Tibial nerve (tissue), 4 donors: ENCODE data around the gene TNFRSF19. TPM values are rescaled to one million over a fixed set of nuclear protein-coding genes. Genes with fewer than 3 reads are reported as not detected.

Experiments used
- DNase-seq, 2 donors: peaks; one replicate each; pipeline ENCODE4 v3.0.0-alpha.2; 2019; ENCODE audit warnings: low spot score in 2 of 2
- H3K27ac ChIP-seq, 4 donors: fragments of 200-600 bp; sonication (generic) in 3 of 4; one replicate each; pipeline ENCODE4 v1.5.1; 2017 to 2019; ENCODE audit warnings: mild to moderate bottlenecking in 1 of 4
- H3K27me3 ChIP-seq, 2 donors: fragments of 200-600 bp; sonication (generic) in 1 of 2; one replicate each; pipeline versions ENCODE4 v1.5.1 to v1.6.0; 2017 to 2019
- H3K36me3 ChIP-seq, 3 donors: fragments of 200-600 bp; sonication (generic); one replicate each; pipeline ENCODE4 v1.5.1; 2018 to 2019
- H3K4me1 ChIP-seq, 4 donors: fragments of 200-600 bp; sonication (generic) in 3 of 4; one replicate each; pipeline ENCODE4 v1.5.1; 2017 to 2019
- H3K4me3 ChIP-seq, 4 donors: fragments of 200-600 bp; sonication (generic) in 3 of 4; one replicate each; pipeline ENCODE4 v1.5.1; 2017 to 2019; ENCODE audit warnings: mild to moderate bottlenecking in 1 of 4, moderate library complexity in 1 of 4
- H3K9me3 ChIP-seq, 4 donors: fragments of 200-600 bp; sonication (generic) in 3 of 4; one replicate each; pipeline ENCODE4 v1.5.1; 2017 to 2019
- EP300 ChIP-seq, 2 donors: sonication (generic); formaldehyde crosslinking; IDR thresholded peaks; one replicate each; pipeline ENCODE4 v1.6.1; 2017; ENCODE audit warnings: antibody characterized with exemption in 2 of 2, mild to moderate bottlenecking in 1 of 2
- POLR2A ChIP-seq, 2 donors: fragments of 450-650 bp; IDR thresholded peaks; one replicate each; pipeline ENCODE4 v1.6.1; 2017; ENCODE audit warnings: antibody characterized with exemption in 2 of 2, mild to moderate bottlenecking in 2 of 2, moderate library complexity in 2 of 2
- WGBS, 2 donors: methylation state at CpG; one replicate each; pipeline ENCODE4 v1.1.5; 2018; 5-methylcytosine and 5-hydroxymethylcytosine counted together
- total RNA-seq, 4 donors: library from RNA; depleted of rRNA; stranded (reverse); fragments of >200 nt; gene quantifications; one replicate each; pipeline ENCODE4 v1.1.0, GENCODE V29; 2016
- TF ChIP-seq, protein P1 (sequence below), 5 experiments: fragments of 200-600 bp in 3 of 5; fragments of 450-650 bp in 2 of 5; sonication (generic) in 3 of 5; IDR thresholded peaks; one replicate each; pipeline ENCODE4 v1.5.1; 2016 to 2019; ENCODE audit warnings: antibody characterized with exemption in 5 of 5, mild to moderate bottlenecking in 3 of 5, moderate library complexity in 2 of 5

Gene TNFRSF19
- total RNA-seq, 4 donors from 2014 or later = 10.7 to 24.3 (median 20.3) TPM

DNA sequence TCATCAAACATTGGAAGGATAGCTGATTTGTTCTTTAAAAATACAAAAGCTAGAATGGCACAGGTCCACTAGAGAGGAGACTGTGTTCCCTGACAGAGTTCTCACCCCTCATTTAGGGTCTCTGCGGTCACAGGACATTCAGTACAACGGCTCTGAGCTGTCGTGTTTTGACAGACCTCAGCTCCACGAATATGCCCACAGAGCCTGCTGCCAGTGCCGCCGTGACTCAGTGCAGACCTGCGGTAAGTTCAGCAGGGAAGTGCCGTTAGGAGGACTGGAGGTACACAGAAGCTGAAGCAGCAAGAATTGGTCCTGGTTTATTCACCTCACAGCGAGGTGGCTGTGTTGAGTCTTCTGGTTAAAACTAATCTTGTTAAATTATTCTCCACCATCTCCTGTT, 90.0 kb downstream of the TNFRSF19 start:
- Histone ChIP-seq H3K27ac (no peak overlapping the region), H3K9me3 (peaks cover 0 to 5% (median 0%) of the 10 kb centered on the region in 4 donors), H3K4me1 (peaks cover 0 to 14% (median 3%) of the 10 kb centered on the region in 4 donors), H3K4me3 (no peak overlapping the region), H3K36me3 (peaks cover 0 to 33% (median 0%) of the 10 kb centered on the region in 3 donors), H3K27me3 (no peaks in the 10 kb centered on the region)
- TF ChIP-seq POLR2A (IDR thresholded peaks at IDR 0.05) (no peak), EP300 (IDR thresholded peaks at IDR 0.05) (no peak)
- TF ChIP-seq, protein P1, sequence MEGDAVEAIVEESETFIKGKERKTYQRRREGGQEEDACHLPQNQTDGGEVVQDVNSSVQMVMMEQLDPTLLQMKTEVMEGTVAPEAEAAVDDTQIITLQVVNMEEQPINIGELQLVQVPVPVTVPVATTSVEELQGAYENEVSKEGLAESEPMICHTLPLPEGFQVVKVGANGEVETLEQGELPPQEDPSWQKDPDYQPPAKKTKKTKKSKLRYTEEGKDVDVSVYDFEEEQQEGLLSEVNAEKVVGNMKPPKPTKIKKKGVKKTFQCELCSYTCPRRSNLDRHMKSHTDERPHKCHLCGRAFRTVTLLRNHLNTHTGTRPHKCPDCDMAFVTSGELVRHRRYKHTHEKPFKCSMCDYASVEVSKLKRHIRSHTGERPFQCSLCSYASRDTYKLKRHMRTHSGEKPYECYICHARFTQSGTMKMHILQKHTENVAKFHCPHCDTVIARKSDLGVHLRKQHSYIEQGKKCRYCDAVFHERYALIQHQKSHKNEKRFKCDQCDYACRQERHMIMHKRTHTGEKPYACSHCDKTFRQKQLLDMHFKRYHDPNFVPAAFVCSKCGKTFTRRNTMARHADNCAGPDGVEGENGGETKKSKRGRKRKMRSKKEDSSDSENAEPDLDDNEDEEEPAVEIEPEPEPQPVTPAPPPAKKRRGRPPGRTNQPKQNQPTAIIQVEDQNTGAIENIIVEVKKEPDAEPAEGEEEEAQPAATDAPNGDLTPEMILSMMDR (IDR thresholded peaks at IDR 0.05) = no peak
- WGBS, 2 donors = 90 to 91% methylated on average over 9 of the region's 9 CpGs
- DNase-seq = no peak

DNA sequence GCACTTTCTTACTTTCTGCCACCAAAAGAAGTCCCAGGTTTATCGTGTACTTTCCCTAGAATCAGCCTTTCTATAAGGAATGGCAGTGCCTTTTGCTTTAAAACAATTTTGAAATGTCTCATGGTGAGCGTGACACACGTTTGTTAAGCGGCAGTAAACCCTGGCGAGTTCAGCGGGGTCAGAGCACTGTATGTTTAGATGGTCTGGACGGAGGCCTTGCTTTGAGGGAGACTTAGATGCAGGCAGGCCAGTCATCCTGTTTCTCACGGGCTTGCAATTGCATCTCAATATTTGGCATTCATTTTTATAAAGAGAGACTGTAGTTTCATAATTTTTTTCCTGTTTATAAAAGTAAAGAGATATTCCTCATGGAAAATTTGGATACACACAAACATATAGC, 96.4 kb downstream of the TNFRSF19 start:
- H3K4me3 ChIP-seq = no peak overlapping the region
- no peak for DNase-seq
- whole genome bisulfite sequencing, 2 donors = 85% methylated on average over 8 of the region's 8 CpGs
- no peak for TF ChIP-seq POLR2A (IDR thresholded peaks at IDR 0.05)
- TF ChIP-seq, protein P1 (IDR thresholded peaks at IDR 0.05) = no peak
- no peak for TF ChIP-seq EP300 (IDR thresholded peaks at IDR 0.05)
- peaks cover 0 to 5% (median 0%) of the 10 kb centered on the region in 4 donors for H3K9me3 ChIP-seq
- H3K27ac ChIP-seq = no peak overlapping the region
- H3K27me3 ChIP-seq = no peaks in the 10 kb centered on the region
- peaks cover 0 to 9% (median 0%) of the 10 kb centered on the region in 3 donors for H3K36me3 ChIP-seq
- peaks cover 0 to 1% (median 0%) of the 10 kb centered on the region in 4 donors for H3K4me1 ChIP-seq

DNA sequence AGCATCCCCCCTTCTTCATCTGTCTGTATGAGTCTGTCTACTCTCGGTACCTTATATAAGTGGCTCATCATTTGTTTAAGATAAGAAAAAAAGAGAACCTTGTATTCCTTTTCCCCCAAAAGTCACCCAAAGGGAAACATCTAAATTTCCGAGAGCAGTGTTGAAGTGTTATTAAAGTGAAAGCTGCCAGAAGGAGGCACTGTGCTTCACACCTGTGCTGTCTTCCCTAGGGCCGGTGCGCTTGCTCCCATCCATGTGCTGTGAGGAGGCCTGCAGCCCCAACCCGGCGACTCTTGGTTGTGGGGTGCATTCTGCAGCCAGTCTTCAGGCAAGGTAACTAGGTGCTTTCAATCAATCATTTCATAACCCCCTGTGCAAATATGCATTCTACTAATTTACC, 97.5 kb downstream of the TNFRSF19 start:
- DNase-seq = no peak
- no peak overlapping the region for H3K27ac ChIP-seq
- H3K4me3 ChIP-seq = no peak overlapping the region
- H3K4me1 ChIP-seq = peaks cover 0 to 13% (median 0%) of the 10 kb centered on the region in 4 donors
- TF ChIP-seq EP300 (IDR thresholded peaks at IDR 0.05) (no peak), POLR2A (IDR thresholded peaks at IDR 0.05) (no peak)
- TF ChIP-seq, protein P1 (IDR thresholded peaks at IDR 0.05) = no peak
- H3K27me3 ChIP-seq = no peaks in the 10 kb centered on the region
- no peaks in the 10 kb centered on the region for H3K36me3 ChIP-seq
- no peaks in the 10 kb centered on the region for H3K9me3 ChIP-seq
- 97% methylated on average over 6 of the region's 6 CpGs for WGBS, 2 donors

DNA sequence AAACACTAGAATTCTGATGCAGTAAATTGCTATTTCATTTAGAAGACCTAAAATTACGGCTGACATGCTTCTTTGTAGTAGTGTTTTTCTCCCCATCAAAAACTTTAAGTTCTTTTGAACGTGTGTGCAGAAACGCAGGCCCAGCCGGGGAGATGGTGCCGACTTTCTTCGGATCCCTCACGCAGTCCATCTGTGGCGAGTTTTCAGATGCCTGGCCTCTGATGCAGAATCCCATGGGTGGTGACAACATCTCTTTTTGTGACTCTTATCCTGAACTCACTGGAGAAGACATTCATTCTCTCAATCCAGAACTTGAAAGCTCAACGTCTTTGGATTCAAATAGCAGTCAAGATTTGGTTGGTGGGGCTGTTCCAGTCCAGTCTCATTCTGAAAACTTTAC, 98.3 kb downstream of the TNFRSF19 start:
- TF ChIP-seq POLR2A (IDR thresholded peaks at IDR 0.05) (no peak), EP300 (IDR thresholded peaks at IDR 0.05) (no peak)
- TF ChIP-seq, protein P1 (IDR thresholded peaks at IDR 0.05) = no peak
- peaks cover 0 to 21% (median 0%) of the 10 kb centered on the region in 4 donors for H3K4me1 ChIP-seq
- H3K27me3 ChIP-seq = no peaks in the 10 kb centered on the region
- no peak for DNase-seq
- WGBS, 2 donors = 84 to 86% methylated on average over 9 of the region's 9 CpGs
- H3K27ac ChIP-seq = no peak overlapping the region
- H3K9me3 ChIP-seq = no peaks in the 10 kb centered on the region
- no peaks in the 10 kb centered on the region for H3K36me3 ChIP-seq
- no peak overlapping the region for H3K4me3 ChIP-seq

DNA sequence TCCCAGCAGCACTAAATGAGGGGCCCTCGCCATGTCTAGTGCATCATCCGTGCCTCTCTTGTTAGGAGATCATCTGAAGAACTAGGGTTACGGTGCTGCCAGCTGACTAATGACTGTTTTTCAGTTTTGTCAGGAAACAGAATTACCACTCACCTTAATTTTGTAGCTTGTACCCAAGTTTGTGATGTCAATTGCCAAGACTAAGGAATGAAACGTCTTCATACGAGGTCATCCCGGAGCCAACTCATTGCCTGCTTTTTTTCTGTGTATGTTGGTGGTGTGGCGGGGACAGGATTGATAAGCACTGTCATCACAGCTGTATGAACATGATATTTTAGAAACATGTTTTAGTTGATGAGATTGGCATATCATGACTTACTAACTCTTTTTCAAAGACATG, 100.6 kb downstream of the TNFRSF19 start:
- 69 to 75% methylated on average over 7 of the region's 7 CpGs for WGBS, 2 donors
- peaks cover 0 to 25% (median 0%) of the 10 kb centered on the region in 4 donors for H3K4me1 ChIP-seq
- no peak overlapping the region for H3K4me3 ChIP-seq
- H3K27ac ChIP-seq = no peak overlapping the region
- TF ChIP-seq EP300 (IDR thresholded peaks at IDR 0.05) (no peak), POLR2A (IDR thresholded peaks at IDR 0.05) (no peak)
- TF ChIP-seq, protein P1 (IDR thresholded peaks at IDR 0.05) = no peak
- no peaks in the 10 kb centered on the region for H3K9me3 ChIP-seq
- DNase-seq = no peak
- peaks cover 0 to 5% (median 0%) of the 10 kb centered on the region in 3 donors for H3K36me3 ChIP-seq
- H3K27me3 ChIP-seq = no peaks in the 10 kb centered on the region
